Esophagus muscularis mucosa (tissue), 4 donors: ENCODE data around the gene CHKA.

Experiments used
- CTCF ChIP-seq, 3 experiments: fragments of 200-600 bp in 2 of 3; fragments of 450-650 bp in 1 of 3; sonication (generic) in 2 of 3; IDR thresholded peaks; one replicate each; pipeline ENCODE4 v1.5.1; 2017 to 2019; ENCODE audit warnings: antibody characterized with exemption in 3 of 3, mild to moderate bottlenecking in 2 of 3, moderate library complexity in 1 of 3
- EP300 ChIP-seq: sonication (generic); formaldehyde crosslinking; IDR thresholded peaks from one replicate; pipeline ENCODE4 v1.6.1; 2017; ENCODE audit warnings: antibody characterized with exemption
- POLR2A ChIP-seq: fragments of 450-650 bp; IDR thresholded peaks from one replicate; pipeline ENCODE4 v1.6.1; 2017; ENCODE audit warnings: antibody characterized with exemption, moderate library complexity, mild to moderate bottlenecking, low read depth

GRCh38 chr11:68009391-68010089 is 111.6 kb downstream of the CHKA start:
- TF ChIP-seq CTCF (IDR thresholded peaks at IDR 0.05) (no peak), POLR2A (no peak), EP300 (no peak)
